SU-DHL-6 (cell line): Measurements from ENCODE around the gene ITPR3.

Experiments
- H2AFZ ChIP-seq: fragments of 200-600 bp; sonication (generic); 2 replicates; pipeline ENCODE4 v1.6.1; 2014; ENCODE audit warnings: low read depth, mild to moderate bottlenecking, moderate library complexity, mixed read lengths, antibody characterized with exemption, low read length; ENCODE audit not compliant: severe bottlenecking
- H3F3A ChIP-seq: fragments of 200-600 bp; shearing (Covaris generic); 2 replicates; pipeline ENCODE4 v1.6.0; 2016; ENCODE audit warnings: antibody characterized with exemption, mild to moderate bottlenecking; ENCODE audit not compliant: insufficient read depth
- H3K27ac ChIP-seq: fragments of 200-600 bp; sonication (generic); 2 replicates; pipeline ENCODE4 v1.5.1; 2016; ENCODE audit warnings: low read depth, mild to moderate bottlenecking, low read length, moderate library complexity, mixed read lengths
- H3K27me3 ChIP-seq: fragments of 200-600 bp; sonication (generic), shearing (Covaris generic); 2 replicates; pipeline ENCODE4 v1.6.0; 2014; ENCODE audit warnings: mild to moderate bottlenecking, low read length
- H3K36me3 ChIP-seq: fragments of 200-600 bp; sonication (generic); 2 replicates; pipeline ENCODE4 v1.6.1; 2014; ENCODE audit warnings: mild to moderate bottlenecking, low read length, mixed read lengths
- H3K4me2 ChIP-seq: fragments of 300-600, 200-600 bp; shearing (Covaris generic), sonication (generic); 2 replicates; pipeline ENCODE4 v1.6.0; 2014; ENCODE audit warnings: low read length, low read depth, mild to moderate bottlenecking; ENCODE audit not compliant: poor library complexity, severe bottlenecking
- H3K4me3 ChIP-seq: fragments of 200-600 bp; sonication (generic); 2 replicates; pipeline ENCODE4 v1.5.1; 2014; ENCODE audit warnings: antibody characterized with exemption, low read length, mild to moderate bottlenecking, mixed read lengths; ENCODE audit not compliant: insufficient read depth, poor library complexity, severe bottlenecking
- H3K79me2 ChIP-seq: fragments of 200-600 bp; sonication (generic); 2 replicates; pipeline ENCODE4 v1.6.1; 2014; ENCODE audit warnings: mild to moderate bottlenecking, low read length, moderate library complexity; ENCODE audit not compliant: insufficient read depth
- H3K9ac ChIP-seq: fragments of 200-600 bp; sonication (generic); 2 replicates; pipeline ENCODE4 v1.7.0; 2014; ENCODE audit warnings: mild to moderate bottlenecking, low read length
- H3K9me2 ChIP-seq: fragments of 200-600 bp; sonication (generic); replicated peaks from 2 replicates; pipeline ENCODE4 v1.6.1; 2014; ENCODE audit warnings: low read length; ENCODE audit not compliant: insufficient read depth
- H3K9me3 ChIP-seq: fragments of 200-600 bp; sonication (generic); 2 replicates; pipeline ENCODE4 v1.6.1; 2014; ENCODE audit warnings: low read length, mixed read lengths; ENCODE audit not compliant: insufficient read depth
- H4K20me1 ChIP-seq: fragments of 200-600 bp; sonication (generic); 2 replicates; pipeline ENCODE4 v1.6.1; 2014; ENCODE audit warnings: low read depth, mild to moderate bottlenecking, antibody characterized with exemption, low read length, moderate library complexity, mixed read lengths
- CTCF ChIP-seq: fragments of 200-600 bp; sonication (generic); IDR thresholded peaks from one replicate; pipeline ENCODE4 v1.5.1; 2017; ENCODE audit warnings: antibody characterized with exemption, mild to moderate bottlenecking, low read length, moderate library complexity; ENCODE audit not compliant: insufficient read depth, poor library complexity, severe bottlenecking
- EZH2phosphoT487 ChIP-seq: fragments of 200-600 bp; sonication (generic), shearing (Covaris generic); conservative IDR thresholded peaks from 2 replicates; pipeline ENCODE4 v1.6.1; 2018; ENCODE audit warnings: mild to moderate bottlenecking, antibody characterized with exemption, low read length, moderate library complexity, mixed read lengths

Gene ITPR3

GRCh38 chr6:33682341-33682740 lies 61.2 kb downstream of the ITPR3 start:
- Histone ChIP-seq H3K4me3 (no peak overlapping the region), H3K9me2 (no peaks in the 10 kb centered on the region), H3K27me3 (no peaks in the 10 kb centered on the region), H3F3A (no peaks in the 10 kb centered on the region), H4K20me1 (no peaks in the 10 kb centered on the region), H3K9ac (no peak overlapping the region), H3K27ac (no peak overlapping the region), H3K36me3 (no peaks in the 10 kb centered on the region), H3K79me2 (no peaks in the 10 kb centered on the region), H2AFZ (no peak overlapping the region), H3K9me3 (no peaks in the 10 kb centered on the region), H3K4me2 (no peak overlapping the region)
- TF ChIP-seq CTCF: no peak
- no peak for TF ChIP-seq EZH2phosphoT487

DNA sequence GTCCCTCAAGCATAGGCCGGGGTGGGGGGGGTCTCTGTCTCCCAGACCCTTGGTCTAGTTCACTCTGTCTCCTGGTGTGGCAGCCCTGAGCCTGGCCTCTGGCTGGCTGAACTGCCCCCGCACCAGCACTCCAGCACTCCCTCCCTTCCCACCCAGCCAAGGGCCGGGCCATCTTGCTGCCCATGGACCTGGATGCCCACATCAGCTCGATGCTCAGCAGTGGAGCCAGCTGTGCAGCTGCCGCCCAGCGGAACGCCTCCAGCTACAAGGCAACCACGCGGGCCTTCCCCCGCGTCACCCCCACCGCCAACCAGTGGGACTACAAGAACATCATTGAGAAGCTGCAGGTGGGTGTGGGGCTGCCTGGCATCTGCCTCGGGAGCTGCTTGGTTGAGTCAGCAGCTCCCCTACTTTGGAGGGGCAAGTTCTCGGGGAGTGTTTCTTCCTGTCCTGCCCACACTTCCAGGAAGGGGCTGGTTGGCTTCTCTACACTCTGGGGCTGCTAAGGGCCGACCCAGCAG lies 62.0 kb downstream of the ITPR3 start:
- H3K27me3 ChIP-seq: no peaks in the 10 kb centered on the region
- H3K79me2 ChIP-seq: no peaks in the 10 kb centered on the region
- H3K9me2 ChIP-seq: no peaks in the 10 kb centered on the region
- no peaks in the 10 kb centered on the region for H4K20me1 ChIP-seq
- no peaks in the 10 kb centered on the region for H3K9me3 ChIP-seq
- no peaks in the 10 kb centered on the region for H3K36me3 ChIP-seq
- TF ChIP-seq EZH2phosphoT487 (no peak), CTCF (no peak)
- H3F3A ChIP-seq: no peaks in the 10 kb centered on the region
- H2AFZ ChIP-seq: no peak overlapping the region
- no peak overlapping the region for H3K4me3 ChIP-seq
- H3K4me2 ChIP-seq: no peak overlapping the region
- no peak overlapping the region for H3K27ac ChIP-seq
- no peak overlapping the region for H3K9ac ChIP-seq

- H3F3A ChIP-seq: no peaks in the 10 kb centered on the region
- TF ChIP-seq EZH2phosphoT487: no peak
- no peak for TF ChIP-seq CTCF
Observed at GRCh38 chr6:33683576-33684427, 62.7 kb downstream of the ITPR3 start.

More at GRCh38 chr6:33683576-33684427, 62.7 kb downstream of the ITPR3 start:
- Histone ChIP-seq H3K9me2 (no peaks in the 10 kb centered on the region), H3K27ac (no peak overlapping the region), H4K20me1 (no peaks in the 10 kb centered on the region), H3K36me3 (no peaks in the 10 kb centered on the region), H3K4me2 (no peak overlapping the region), H3K9me3 (no peaks in the 10 kb centered on the region), H3K79me2 (no peaks in the 10 kb centered on the region), H2AFZ (no peak overlapping the region), H3K9ac (no peak overlapping the region), H3K4me3 (no peak overlapping the region), H3K27me3 (no peaks in the 10 kb centered on the region)
